HG02943 (cell line): Measurements from ENCODE around the gene KCNMB2.
"Not testable (repeated sequence)": the region's sequence is repeated elsewhere in the genome, so short reads cannot be mapped to it uniquely, and the experiment has no call there.

Experiments used
- ATAC-seq: cut with Tn5 transposase; IDR thresholded peaks from one replicate; pipeline ENCODE4 v1.9.1; 2021; ENCODE audit warnings: mild to moderate bottlenecking, low read depth, moderate library complexity; ENCODE audit not compliant: unreplicated experiment

The KCNMB2 gene

DNA sequence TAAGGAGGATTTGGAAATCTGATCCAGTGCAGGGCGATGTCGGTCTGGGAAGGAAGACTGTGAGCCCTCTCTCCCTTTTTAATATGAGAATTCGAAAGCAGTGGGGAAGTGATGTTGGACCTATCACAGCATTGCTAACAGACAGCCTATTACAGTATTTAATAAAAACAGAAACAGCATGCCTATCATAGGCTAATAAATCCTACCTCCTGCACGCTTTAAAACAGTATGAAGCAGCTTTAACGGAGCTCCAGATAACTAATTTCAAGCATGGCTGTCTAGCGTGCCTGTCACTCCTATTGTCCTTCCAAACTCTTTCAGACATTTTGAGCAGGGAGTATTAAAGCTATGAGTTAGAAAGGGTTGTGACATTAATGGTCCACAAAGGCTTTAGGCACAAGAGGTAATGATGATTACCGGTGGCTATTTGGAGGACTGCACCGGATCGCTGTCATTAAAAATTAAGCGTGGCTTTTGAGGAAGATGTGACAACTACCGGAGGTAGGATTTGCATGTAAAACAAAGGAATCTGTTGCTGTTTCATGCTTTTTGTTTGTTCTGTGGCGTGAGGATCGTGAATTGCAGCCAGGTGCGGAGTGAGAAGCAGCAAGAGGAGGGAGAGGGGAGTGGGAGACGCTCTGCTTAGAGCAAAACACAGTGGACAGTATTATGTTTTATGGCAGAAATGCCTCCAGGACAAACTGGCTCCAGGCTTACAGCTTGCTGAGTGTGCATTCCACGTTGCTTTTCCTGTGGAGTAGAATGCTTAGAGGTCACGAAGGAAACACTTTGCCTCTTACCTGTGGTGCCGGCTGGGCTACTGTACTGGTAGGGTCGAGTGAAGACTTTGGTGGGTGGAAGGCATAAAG is at the start of gene KCNMB2:
KCNMB2 (plus strand) TSS at position 226 of the 869 bp plus-strand sequence.
- ATAC-seq = no peak

DNA sequence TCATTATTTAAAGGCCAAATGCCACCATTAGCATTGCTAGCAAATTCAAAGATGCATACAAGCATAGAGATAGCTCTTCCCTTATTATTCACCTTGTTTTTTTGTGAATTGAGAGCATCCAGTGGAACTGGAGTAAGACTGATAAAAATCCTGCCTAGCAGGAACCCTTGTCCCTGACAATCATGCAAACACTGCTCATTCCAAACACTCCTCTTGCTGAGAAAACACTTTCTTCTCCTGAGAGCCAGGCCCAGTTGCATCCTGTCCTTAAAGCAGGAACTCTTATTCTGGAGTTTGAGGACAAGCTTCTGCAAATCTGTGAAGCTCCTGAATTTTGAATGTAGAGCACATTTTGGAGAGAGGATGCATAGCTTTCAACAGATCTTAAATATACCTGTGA is 49.3 kb upstream of the KCNMB2 start:
- no peak for ATAC-seq

DNA sequence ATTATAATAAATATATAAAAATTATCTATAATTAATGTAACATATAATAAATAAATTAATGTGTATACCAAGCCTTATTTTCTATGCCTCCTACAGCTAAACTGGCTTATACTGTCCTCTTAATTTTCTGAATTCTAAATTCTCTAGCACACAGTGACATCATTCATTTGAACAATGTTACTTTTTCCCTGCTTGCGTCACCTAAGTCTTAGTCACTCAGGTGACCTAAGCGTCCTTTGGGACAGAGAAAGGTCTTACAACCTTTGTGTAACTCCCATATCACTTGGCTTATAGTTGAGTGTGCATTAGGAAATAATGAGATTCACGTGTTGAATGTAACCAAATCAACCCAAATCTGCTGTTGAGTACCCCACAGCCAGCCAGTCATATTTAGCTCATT is 48.5 kb upstream of the KCNMB2 start:
- ATAC-seq = no peak

DNA sequence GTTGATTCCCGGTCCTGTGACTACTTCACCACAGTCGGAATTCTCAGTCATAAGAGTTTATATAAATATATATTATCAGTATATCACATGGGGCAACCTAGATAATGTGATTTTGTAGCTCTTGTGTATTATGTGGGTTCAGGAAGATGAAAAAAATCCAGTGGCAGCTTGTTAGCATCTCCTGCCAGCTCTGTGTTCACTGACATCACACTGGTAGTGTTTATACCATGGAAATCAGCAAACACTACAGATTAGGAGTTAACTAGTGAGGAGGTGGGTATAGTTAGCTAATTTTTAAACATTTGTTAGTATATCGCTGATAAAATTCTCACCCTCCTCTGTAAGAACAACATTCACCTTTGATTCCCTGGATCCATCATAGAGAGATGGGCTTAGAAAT is 44.5 kb upstream of the KCNMB2 start:
- no peak for ATAC-seq

DNA sequence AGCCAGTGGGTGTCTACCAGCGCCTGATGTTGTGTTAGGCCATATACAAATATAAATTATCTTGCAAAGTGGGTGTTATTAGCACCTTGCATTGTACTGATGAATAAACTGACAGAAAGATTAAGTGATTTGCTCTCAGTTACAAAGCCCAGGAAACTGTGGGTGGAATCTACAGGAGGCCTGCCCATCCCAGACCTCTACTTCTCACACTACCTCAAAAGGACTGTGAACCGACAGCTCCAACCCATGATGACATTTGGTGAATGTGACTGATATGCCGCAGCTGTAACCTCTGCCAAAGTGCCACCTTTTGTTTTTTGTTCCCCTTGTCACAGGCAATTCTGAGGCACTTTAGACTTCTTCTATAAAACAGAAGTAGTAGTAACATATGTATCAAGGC is 43.7 kb upstream of the KCNMB2 start:
- ATAC-seq = no peak

DNA sequence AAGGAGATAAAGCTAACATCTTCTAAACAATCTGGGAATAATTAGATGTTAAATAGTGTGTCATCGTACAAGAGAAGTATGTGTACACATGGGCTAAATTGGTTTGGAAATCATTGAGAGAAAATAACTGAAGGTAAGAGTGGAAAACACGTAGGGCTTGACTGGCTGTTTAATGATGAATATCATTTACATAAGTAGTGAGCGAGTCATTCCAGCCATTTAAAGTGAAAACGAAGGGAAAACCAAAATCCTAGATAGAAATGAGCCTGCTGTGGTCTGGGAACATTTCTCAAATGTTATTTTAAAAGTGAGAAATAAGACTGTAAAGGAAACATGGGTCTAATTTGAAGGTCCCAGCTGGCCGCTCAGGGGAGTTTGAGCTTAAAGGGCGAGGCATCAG is 41.9 kb upstream of the KCNMB2 start:
- no peak for ATAC-seq

DNA sequence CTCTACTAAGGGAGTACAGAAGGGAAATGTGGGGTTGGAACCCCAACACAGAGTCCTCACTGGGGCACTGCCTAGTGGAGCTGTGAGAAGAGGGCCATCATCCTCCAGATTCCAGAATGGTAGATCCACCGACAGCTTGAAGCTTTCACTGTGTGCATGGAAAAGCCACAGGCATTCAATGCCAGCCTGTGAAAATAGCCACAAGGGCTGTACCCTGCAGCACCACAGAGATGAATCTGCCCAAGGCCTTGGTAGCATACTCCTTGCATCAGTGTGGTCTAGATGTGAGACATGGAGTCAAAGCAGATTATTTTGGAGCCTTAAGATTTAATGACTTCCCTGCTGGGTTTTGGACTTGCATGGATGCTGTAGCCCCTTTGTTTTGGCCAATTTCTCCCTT is 39.3 kb upstream of the KCNMB2 start:
- no peak for ATAC-seq

DNA sequence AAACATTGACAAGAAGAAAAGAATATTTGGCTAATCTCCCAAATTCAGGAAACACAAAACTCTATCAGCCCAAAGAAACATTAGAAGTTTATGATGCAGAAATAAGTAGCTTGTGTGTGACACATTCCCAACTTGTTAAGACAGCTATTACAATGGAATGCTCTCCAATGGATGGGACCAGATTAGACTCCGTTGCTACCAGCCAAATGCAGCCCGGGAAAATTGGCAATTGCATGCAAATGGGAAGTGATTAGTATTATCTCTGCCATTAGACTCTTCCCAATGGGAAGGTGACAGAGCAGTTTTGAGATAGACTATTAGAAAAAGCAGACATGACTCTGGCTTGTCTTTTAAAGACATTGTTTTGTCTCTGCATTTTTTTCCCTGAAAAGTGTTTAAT is 37.4 kb upstream of the KCNMB2 start:
- ATAC-seq = no peak

DNA sequence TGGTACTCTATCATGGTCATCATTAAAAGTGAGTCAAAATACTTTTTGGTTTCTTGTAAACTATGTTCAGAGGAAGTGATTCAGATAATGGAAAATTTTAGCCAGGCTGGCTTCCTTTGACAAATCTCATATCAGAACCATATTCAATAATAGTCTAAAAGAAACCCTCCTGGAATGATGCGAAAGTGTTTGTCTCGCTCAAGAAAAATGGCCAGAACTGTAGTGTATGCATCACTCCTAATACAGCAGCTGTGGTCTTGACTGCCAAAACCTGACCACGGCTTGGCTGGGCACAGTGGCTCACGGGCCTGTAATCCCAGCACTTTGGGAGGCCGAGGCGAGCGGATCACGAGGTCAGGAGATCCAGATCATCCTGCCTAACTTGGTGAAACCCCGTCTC is 35.6 kb upstream of the KCNMB2 start:
- ATAC-seq = no peak

DNA sequence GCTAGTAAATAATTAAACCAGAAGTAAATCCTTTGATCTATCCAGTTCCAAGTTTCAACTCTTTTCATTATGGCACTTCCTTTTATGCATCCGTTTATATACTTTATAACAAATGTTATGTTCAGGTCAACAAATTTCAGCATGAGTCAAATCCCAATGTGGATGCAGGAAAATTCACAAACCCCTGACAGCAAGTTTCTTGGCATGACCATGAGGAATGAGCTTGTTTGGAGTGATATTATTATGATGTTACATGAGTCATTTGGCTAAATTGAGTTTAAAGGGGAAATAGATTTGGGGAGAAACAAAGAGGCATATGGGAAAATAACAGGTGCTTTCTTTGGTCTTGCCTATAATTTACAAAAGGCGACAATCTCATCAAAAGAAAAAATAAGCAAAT is 32.1 kb upstream of the KCNMB2 start:
- no peak for ATAC-seq

DNA sequence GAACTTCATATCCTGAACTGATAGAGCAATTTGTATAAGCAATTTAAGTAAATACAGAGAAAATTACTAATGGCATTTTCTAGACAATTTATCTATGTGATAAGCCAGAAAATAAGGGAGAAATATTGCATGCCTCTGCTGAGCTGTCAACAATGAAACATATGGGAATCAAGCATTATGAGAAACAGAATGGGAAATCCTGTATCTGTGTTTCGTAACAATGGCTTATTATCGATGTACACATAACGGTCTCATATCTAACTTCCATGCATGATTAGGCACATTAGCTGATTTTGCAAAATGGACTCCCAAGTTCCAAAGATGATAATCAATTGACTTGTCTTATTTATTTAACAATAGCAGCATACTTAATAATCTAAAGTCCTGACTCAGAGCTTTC is 30.4 kb upstream of the KCNMB2 start:
- ATAC-seq = no peak

DNA sequence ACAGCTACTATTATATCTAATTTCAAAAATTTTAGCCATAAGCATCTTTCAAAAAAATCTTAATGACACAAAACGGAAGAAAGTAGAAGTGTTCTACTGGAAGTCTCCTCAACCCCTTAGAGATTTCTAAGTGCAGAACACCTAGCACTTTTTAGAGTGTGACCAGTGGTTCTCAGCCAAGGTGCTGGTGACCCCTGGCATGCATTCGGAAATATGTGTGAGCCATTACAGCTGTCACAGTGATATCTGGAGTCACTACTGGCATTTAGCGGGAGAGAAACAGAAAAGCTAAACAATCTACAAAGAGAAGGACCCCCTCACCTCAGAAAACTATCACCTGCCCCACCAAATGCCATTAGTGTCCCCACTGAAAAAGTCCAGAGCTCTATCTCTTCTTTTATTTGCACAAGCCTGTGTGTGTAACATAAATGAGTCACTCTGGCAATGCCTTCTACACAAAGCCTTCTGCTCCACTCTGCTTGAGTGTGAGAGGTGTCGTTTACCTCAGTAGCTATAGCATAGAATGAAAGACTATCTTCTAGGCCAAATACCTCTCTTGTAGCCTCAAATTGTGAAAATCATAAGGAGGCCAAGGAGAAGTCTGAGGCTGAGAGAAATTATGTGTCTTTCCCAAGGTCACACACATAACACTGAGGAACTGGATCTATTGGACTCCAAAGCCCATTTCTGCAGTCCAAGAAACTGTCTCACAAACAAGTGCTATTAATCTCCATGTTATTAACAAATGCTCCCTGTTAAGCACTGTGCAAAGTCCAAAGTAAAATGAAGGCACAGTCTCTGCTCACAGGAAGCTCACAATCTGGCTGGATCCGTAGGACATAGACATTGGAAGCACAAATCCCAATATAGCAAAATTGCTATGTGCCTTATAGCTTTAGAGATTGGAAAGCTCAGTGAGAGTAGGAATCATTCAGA is 28.5 kb upstream of the KCNMB2 start:
- ATAC-seq = no peak

DNA sequence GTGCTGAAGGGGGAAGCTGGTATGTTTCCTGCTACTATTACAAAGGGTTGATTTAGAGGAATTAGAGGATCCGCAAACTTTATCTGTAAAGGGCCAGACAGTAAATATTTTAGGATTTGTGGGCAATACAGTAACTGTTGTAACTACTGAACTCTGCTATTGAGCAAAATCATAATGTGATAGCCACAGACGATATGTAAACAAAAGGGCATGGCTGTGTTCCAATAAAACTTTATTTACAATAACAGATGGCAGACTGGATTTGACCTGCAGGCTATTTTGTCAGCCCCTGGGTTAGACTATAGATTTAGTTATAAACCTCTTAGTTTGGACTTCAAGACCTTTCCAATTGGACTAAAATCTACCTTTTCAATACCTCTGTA is 27.8 kb upstream of the KCNMB2 start:
- no peak for ATAC-seq

DNA sequence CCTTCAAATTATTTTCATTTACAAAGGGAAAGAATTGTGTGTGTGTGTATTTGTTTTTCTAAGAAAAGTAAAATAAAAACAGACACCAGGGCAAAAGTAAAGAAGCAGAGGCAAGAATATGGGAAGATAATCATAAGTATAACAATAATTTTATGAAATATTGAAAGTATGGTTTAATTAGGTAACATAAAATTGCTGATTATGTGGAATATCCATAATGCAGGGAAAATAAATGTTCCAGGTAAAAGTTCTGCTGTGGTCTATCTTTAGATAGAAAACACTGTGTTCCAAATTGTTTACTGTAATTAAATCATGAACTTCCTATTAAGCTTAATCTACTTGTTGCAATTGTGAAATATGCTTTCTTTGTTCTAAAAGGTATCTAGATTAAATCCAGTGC is 25.7 kb upstream of the KCNMB2 start:
- no peak for ATAC-seq

DNA sequence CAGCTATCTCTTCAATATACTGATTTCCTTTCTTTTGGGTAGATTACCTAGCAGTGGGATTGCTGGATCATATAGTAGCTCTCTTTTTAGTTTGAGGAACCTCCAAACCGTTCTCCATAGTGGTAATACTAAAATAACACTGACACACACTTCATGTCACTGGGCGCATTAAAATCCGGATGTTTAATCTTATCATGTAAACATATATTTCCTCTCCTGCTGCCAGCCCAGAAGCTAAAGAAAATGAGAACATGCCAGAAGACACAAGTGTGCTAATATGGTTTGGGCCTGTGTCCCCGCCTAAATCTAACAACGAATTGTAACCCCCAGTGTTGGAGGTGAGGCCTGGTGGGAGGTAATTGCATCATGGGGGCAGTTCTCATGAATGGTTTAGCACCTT is 23.6 kb upstream of the KCNMB2 start:
- no peak for ATAC-seq

DNA sequence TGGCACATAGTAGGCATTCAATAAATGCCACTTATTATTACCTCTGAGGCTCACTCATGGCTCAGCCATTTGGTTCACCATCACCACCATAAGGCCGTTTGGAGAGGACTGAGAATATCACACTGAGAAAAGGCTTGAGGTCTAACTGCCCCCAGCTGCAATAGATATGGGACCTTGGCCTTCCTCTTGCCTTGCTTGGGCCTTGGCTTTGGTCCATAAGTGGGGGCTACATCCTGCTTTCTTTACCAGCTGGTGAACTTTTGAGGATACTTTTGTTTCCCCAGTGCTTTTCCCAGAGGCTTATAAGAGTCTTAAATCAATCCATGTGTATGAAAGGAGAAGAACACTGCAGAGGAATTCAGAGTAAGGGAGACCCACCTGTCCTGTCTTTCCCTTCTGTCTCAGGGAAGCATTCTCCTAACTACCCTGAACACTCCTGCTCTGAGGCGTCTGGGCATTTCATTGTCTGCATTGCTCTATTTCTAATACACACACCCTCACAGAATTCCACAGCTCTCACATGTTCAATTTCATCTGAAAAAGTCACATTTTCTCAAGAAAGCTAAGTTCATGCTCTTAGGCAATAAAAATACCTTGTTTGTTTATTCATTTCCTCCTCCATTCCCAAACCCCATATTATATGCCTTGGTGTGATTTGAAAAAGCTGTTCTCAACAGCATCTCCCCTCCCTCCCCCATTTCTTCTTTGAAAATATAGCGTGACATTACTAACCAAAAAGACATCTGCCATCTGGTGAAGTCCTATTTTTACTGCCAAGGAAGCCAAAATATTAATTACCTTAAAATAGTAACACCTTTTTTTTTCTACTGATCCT is 22.5 kb upstream of the KCNMB2 start:
- no peak for ATAC-seq

DNA sequence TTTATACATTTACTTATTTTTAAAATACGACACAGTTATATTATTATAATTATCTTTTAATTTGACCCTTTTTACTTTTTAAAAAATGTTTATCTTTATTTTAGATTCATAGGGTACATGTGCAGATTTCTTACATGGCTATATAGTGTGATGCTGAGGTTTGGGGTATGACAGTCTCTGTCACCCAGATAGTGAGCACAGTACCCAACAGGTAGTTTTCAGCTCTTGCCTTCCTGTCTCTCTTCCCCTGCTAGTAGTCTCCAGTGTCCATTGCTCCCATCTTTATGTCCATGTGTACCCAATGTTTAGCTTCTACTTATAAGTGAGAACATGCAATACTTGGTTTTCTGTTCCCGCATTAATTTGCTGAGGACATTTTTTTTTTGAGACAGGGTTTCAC is 21.8 kb upstream of the KCNMB2 start:
- no peak for ATAC-seq

DNA sequence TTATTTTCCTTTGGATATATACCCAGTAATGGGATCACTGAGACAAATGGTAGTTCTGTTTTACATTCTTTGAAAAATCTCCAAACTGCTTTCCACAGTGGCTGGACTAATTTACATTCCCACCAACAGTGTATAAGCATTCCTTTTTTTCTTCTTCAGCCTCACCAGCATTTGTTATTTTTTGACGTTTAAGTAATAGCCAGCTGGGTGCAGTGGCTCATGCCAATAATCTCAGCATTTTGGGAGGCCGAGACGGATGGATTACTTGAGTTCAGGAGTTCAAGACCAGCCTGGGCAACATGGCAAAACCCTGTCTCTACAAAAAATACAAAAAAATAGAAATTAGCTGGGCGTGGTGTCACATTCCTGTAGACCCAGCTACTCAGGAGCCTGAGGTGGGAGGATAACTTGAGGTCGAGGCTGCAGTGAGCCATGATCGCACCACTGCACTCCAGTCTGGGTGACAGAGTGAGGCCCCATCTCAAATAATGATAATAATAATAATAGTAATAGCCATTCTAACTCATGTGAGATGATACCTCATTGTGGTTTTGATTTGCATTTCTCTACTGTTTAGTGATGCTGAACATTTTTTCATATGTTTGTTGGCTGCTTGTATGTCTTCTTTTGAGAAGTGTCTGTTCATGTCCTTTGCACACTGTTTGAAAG is 21.0 kb upstream of the KCNMB2 start:
- ATAC-seq = not testable (repeated sequence)

DNA sequence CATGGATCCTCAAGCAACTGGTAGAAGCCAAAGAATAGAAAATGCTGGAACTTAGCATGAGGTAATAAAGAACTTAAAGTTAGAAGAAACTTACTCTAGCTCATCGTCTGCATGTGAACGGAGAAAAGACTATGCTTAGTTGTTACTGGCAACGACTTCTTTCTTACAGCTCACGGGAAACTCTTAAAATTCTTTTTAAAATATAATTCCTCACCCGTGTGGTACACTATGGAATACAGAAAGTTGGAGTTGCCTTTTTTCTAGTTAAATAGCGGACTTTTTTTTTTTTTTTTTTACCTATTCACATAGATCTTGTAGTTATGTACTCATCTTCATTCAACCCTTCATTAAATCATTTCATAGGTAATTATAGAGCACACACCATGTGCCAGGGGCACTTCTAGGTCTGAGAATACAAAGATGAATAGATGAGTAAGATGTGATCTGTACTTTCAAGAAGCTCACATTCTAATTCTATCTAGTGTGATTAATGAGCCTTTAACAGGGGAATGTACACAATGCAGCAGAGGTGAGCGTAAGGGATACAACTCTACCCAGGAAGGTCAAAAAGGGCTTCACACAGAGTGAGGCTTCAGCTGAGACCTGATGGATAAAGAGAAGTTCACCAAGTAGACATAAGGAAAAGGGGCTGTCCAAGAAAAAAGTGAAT is 18.4 kb upstream of the KCNMB2 start:
- no peak for ATAC-seq
